ENCODE measurements around the gene ATP8A2. TPM values are rescaled to one million over a fixed set of nuclear protein-coding genes. Genes with fewer than 3 reads are reported as not detected.

The ATP8A2 gene
- total RNA-seq, 4 donors from 2014 or later = 0.13 to 0.29 (median 0.24) TPM

- no peaks in the 10 kb centered on the region for H3K9me3 ChIP-seq
- 90 to 92% methylated on average over 2 of the region's 2 CpGs for WGBS, 2 donors
- TF ChIP-seq POLR2A (IDR thresholded peaks at IDR 0.05) = no peak
- no peak for TF ChIP-seq CTCF (IDR thresholded peaks at IDR 0.05)
- peaks cover 6 to 8% of the 10 kb centered on the region in 2 donors for H3K4me1 ChIP-seq
- no peaks in the 10 kb centered on the region for H3K27me3 ChIP-seq
- H3K27ac ChIP-seq = no peak overlapping the region
- no peak for DNase-seq
- no peak overlapping the region for H3K4me3 ChIP-seq (replicated peaks in 1 of 3)
- intact Hi-C loops (cut with DNase I) = no loop called here
- no peaks in the 10 kb centered on the region for H3K36me3 ChIP-seq
These were observed 469.2 kb downstream of the ATP8A2 start for GRCh38 chr13:25840931-25841330.

GRCh38 chr13:25843692-25844091, 471.9 kb downstream of the ATP8A2 start:
- no peaks in the 10 kb centered on the region for H3K9me3 ChIP-seq
- peaks cover 6 to 8% of the 10 kb centered on the region in 2 donors for H3K4me1 ChIP-seq
- H3K27ac ChIP-seq = no peak overlapping the region
- no peaks in the 10 kb centered on the region for H3K36me3 ChIP-seq
- intact Hi-C loops (cut with DNase I) = no loop called here
- DNase-seq = no peak
- no peak overlapping the region for H3K4me3 ChIP-seq (replicated peaks in 1 of 3)
- no peaks in the 10 kb centered on the region for H3K27me3 ChIP-seq
- TF ChIP-seq POLR2A (IDR thresholded peaks at IDR 0.05) (no peak), CTCF (IDR thresholded peaks at IDR 0.05) (no peak)
- 91 to 94% methylated on average over 4 of the region's 4 CpGs for WGBS, 2 donors

- intact Hi-C loops (cut with DNase I) = no loop called here
- WGBS, 2 donors = 84 to 92% methylated on average over 7 of the region's 7 CpGs
- DNase-seq = no peak
These were observed 473.0 kb downstream of the ATP8A2 start for GRCh38 chr13:25844559-25845434.

GRCh38 chr13:25846222-25846984, 474.6 kb downstream of the ATP8A2 start:
- H3K27me3 ChIP-seq = no peaks in the 10 kb centered on the region
- WGBS, 2 donors = 91 to 93% methylated on average over 4 of the region's 4 CpGs

More at GRCh38 chr13:25844559-25845434, 473.0 kb downstream of the ATP8A2 start:
- H3K4me1 ChIP-seq = peaks cover under 1 to 5% of the 10 kb centered on the region in 2 donors
- no peak overlapping the region for H3K4me3 ChIP-seq (replicated peaks in 1 of 3)
- H3K36me3 ChIP-seq = no peaks in the 10 kb centered on the region
- H3K27me3 ChIP-seq = no peaks in the 10 kb centered on the region
- TF ChIP-seq CTCF (IDR thresholded peaks at IDR 0.05) (no peak), POLR2A (IDR thresholded peaks at IDR 0.05) (no peak)
- H3K27ac ChIP-seq = no peak overlapping the region
- no peaks in the 10 kb centered on the region for H3K9me3 ChIP-seq

More at GRCh38 chr13:25846222-25846984, 474.6 kb downstream of the ATP8A2 start:
- no peaks in the 10 kb centered on the region for H3K36me3 ChIP-seq
- H3K4me1 ChIP-seq = no peaks in the 10 kb centered on the region
- TF ChIP-seq CTCF (IDR thresholded peaks at IDR 0.05) (no peak), POLR2A (IDR thresholded peaks at IDR 0.05) (no peak)
- intact Hi-C loops (cut with DNase I) = no loop called here
- DNase-seq = no peak
- no peak overlapping the region for H3K4me3 ChIP-seq (replicated peaks in 1 of 3)
- H3K27ac ChIP-seq = no peak overlapping the region
- no peaks in the 10 kb centered on the region for H3K9me3 ChIP-seq
